NCI-H2107 (cell line): Measurements from ENCODE around the gene ISYNA1.

Experiments
- DNase-seq: peaks from one replicate; lab custom pipeline; 2025; lab: John Stamatoyannopoulos, UW

ISYNA1 gene

GRCh38 chr19:18431351-18432197, 6.4 kb downstream of the ISYNA1 start:
- no peak for DNase-seq

- DNase-seq, result no peak
Observed at GRCh38 chr19:18430417-18431144, 7.4 kb downstream of the ISYNA1 start.

GRCh38 chr19:18429717-18430416, 8.1 kb downstream of the ISYNA1 start:
- DNase-seq, result no peak

- peak; percentile 85 for DNase-seq
Observed at GRCh38 chr19:18428787-18429674, 8.9 kb downstream of the ISYNA1 start.

- DNase-seq, result no peak
Observed at GRCh38 chr19:18428173-18428786, 9.7 kb downstream of the ISYNA1 start.

GRCh38 chr19:18427743-18428113, 10.2 kb downstream of the ISYNA1 start:
- no peak for DNase-seq

GRCh38 chr19:18427080-18427742, 10.7 kb downstream of the ISYNA1 start:
- no peak for DNase-seq

- DNase-seq, result no peak
Observed at GRCh38 chr19:18426416-18426767, 11.5 kb downstream of the ISYNA1 start.

GRCh38 chr19:18425515-18426415, 12.2 kb downstream of the ISYNA1 start:
- DNase-seq, result no peak

- no peak for DNase-seq
Observed at GRCh38 chr19:18424890-18425514, 12.9 kb downstream of the ISYNA1 start.

- no peak for DNase-seq
Observed at GRCh38 chr19:18424122-18424889, 13.6 kb downstream of the ISYNA1 start.

GRCh38 chr19:18423258-18424020, 14.5 kb downstream of the ISYNA1 start:
- no peak for DNase-seq

- no peak for DNase-seq
Observed at GRCh38 chr19:18422530-18423191, 15.3 kb downstream of the ISYNA1 start.

GRCh38 chr19:18421371-18421959, 16.5 kb downstream of the ISYNA1 start:
- DNase-seq, result no peak

GRCh38 chr19:18420930-18421329, 17.0 kb downstream of the ISYNA1 start:
- no peak for DNase-seq

GRCh38 chr19:18419699-18420460, 18.1 kb downstream of the ISYNA1 start:
- DNase-seq, result no peak
